ENCODE data around the gene ZNF837.
A peak's percentile ranks its signal among the peaks of the same experiment; 100 is the strongest.
"Not testable (repeated sequence)": the region's sequence is repeated elsewhere in the genome, so short reads cannot be mapped to it uniquely, and the experiment has no call there.

Gene ZNF837

DNA sequence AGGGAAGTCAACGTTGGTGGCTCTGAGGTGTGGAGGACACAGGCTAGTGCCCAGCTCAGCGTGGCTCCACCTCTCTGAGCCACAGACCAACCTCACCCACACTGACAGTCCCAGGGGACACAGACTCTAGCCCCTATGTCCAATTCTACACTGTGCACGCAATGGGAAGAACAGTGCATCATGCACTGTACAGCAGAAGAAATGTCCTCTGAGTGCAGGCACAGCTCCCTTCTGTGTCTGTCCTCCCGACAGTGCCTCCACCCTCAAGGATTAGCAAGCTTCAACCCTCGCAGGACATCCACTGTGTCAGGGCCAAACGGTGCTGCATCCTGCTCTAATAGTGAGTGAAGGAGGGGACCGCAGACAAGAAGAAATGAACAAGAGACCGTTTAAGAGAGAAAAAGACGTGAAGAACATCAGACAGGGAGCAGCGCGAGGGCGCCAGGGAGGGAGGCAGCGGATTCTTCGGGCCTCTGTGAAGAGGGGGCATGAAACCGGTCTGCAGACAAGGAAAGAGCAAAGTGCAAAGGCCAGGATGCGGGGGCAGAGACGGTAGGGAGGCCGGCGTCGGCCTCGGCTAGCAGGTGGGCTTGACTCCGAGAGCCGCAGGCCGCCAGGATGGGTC, 681 bp downstream of the ZNF837 start:
- no peaks in the 10 kb centered on the region for H3K36me3 ChIP-seq (ENCODE audit: control insufficient read depth, insufficient read depth, low read length)
- H3K9ac ChIP-seq (ENCODE audit: low read depth, low read length), result peak overlapping the region; percentile 90
- H3K4me3 ChIP-seq (ENCODE audit: low read depth, low read length), result peak overlapping the region; percentile 92
- H3K4me1 ChIP-seq (ENCODE audit: control insufficient read depth, insufficient read depth, low read length), result peaks cover 3% of the 10 kb centered on the region
- H3K27me3 ChIP-seq (ENCODE audit: control insufficient read depth, insufficient read depth, low read length), result no peaks in the 10 kb centered on the region
- H3K9me3 ChIP-seq (ENCODE audit: control insufficient read depth, insufficient read depth, low read length), result no peaks in the 10 kb centered on the region

DNA sequence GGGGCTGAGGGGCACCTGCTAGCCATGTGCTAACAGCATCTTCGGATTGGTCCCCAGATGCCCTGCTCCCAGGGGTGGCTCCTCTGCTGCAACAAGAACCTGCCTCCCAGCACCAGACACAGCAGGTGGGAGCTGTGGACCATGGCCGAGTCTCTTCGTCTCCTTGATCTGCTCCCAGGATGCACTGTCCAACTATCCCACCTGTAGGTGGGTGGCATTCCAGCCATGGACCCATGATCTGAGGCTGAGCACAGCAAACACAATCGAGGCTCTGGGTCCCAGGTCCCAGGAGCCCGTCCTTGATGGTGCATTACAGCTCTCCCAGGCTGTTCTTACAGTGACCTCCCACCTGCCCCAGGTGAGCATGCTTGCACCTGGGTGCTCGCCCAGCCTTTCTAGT, 1.6 kb downstream of the ZNF837 start:
- Histone ChIP-seq H3K36me3 (ENCODE audit: control insufficient read depth, insufficient read depth, low read length) (no peaks in the 10 kb centered on the region), H3K27me3 (ENCODE audit: control insufficient read depth, insufficient read depth, low read length) (no peaks in the 10 kb centered on the region), H3K9ac (ENCODE audit: low read depth, low read length) (no peak overlapping the region), H3K9me3 (ENCODE audit: control insufficient read depth, insufficient read depth, low read length) (no peaks in the 10 kb centered on the region), H3K4me3 (ENCODE audit: low read depth, low read length) (no peak overlapping the region), H3K4me1 (ENCODE audit: control insufficient read depth, insufficient read depth, low read length) (peaks cover 3% of the 10 kb centered on the region)

- H3K27me3 ChIP-seq (ENCODE audit: control insufficient read depth, insufficient read depth, low read length); H3K4me1 ChIP-seq (ENCODE audit: control insufficient read depth, insufficient read depth, low read length); H3K9ac ChIP-seq (ENCODE audit: low read depth, low read length); H3K9me3 ChIP-seq (ENCODE audit: control insufficient read depth, insufficient read depth, low read length); H3K4me3 ChIP-seq (ENCODE audit: low read depth, low read length); H3K36me3 ChIP-seq (ENCODE audit: control insufficient read depth, insufficient read depth, low read length): not testable (repeated sequence)
Observed at GRCh38 chr19:58376724-58377123, 4.1 kb downstream of the ZNF837 start.

DNA sequence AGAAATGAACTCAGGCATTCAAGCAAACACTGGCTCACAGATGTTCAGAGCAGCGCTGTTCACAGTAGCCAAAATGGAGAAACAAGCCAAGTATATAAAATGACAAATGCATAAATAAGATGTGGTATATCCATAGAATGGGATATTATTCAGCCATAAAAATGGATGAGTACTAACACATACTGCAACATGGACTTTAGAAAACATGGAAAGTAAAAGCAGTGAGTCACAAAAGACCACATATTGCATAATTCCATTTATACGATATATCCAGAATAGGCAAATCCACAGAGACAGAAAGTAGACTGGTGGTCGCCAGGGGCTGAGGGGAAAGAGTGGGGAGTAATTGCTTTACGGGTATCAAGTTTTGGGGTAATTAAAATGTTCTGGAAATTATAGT, 6.6 kb downstream of the ZNF837 start:
- Histone ChIP-seq H3K9me3 (ENCODE audit: control insufficient read depth, insufficient read depth, low read length) (no peaks in the 10 kb centered on the region), H3K4me1 (ENCODE audit: control insufficient read depth, insufficient read depth, low read length) (no peaks in the 10 kb centered on the region), H3K4me3 (ENCODE audit: low read depth, low read length) (no peak overlapping the region), H3K36me3 (ENCODE audit: control insufficient read depth, insufficient read depth, low read length) (no peaks in the 10 kb centered on the region), H3K27me3 (ENCODE audit: control insufficient read depth, insufficient read depth, low read length) (no peaks in the 10 kb centered on the region), H3K9ac (ENCODE audit: low read depth, low read length) (no peak overlapping the region)

DNA sequence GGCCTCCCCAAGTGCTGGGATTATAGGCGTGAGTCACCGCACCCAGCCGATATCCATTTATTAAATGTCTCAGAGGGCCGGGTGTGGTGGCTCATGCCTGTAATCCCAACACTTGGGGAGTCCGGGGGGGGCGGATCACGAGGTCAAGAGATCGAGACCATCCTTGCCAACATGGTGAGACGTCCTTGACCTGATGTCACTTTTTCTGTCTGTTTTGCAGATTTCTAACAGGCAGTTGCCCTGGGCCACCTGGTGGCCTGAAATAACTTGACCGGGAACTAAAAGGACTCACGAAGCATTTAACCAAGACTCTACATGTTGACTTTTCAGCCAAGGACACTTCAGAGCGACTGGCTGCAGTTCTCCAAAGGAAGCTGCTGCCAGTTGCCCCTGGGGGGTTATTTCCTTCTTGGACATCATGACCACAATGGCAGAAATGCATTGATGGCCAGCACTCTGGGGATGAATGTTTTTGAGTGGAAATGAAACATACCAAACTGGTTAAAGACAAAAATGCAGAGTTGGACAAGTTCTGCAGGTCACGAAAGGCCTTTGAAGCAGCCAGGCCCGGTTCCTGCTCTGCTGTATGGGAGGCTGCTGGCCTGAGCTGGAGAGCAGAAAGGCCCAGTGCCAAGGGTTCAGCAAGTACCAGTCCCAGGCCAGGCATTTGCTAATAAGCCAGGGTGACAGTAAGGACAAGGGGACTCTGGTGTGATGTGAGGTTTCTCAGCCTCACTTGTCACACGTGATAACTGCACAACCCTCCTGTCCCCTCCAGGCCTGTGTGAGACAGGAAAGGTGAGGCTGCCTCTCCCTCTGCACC, 8.3 kb downstream of the ZNF837 start:
- H3K4me3 ChIP-seq (ENCODE audit: low read depth, low read length), result no peak overlapping the region
- no peaks in the 10 kb centered on the region for H3K9me3 ChIP-seq (ENCODE audit: control insufficient read depth, insufficient read depth, low read length)
- H3K4me1 ChIP-seq (ENCODE audit: control insufficient read depth, insufficient read depth, low read length), result no peaks in the 10 kb centered on the region
- H3K9ac ChIP-seq (ENCODE audit: low read depth, low read length), result no peak overlapping the region
- no peaks in the 10 kb centered on the region for H3K36me3 ChIP-seq (ENCODE audit: control insufficient read depth, insufficient read depth, low read length)
- H3K27me3 ChIP-seq (ENCODE audit: control insufficient read depth, insufficient read depth, low read length), result no peaks in the 10 kb centered on the region

- Histone ChIP-seq H3K9me3 (ENCODE audit: control insufficient read depth, insufficient read depth, low read length) (no peaks in the 10 kb centered on the region), H3K9ac (ENCODE audit: low read depth, low read length) (no peak overlapping the region), H3K36me3 (ENCODE audit: control insufficient read depth, insufficient read depth, low read length) (no peaks in the 10 kb centered on the region), H3K4me3 (ENCODE audit: low read depth, low read length) (no peak overlapping the region), H3K4me1 (ENCODE audit: control insufficient read depth, insufficient read depth, low read length) (no peaks in the 10 kb centered on the region), H3K27me3 (ENCODE audit: control insufficient read depth, insufficient read depth, low read length) (no peaks in the 10 kb centered on the region)
Observed at GRCh38 chr19:58368561-58369360, 12.1 kb downstream of the ZNF837 start.

DNA sequence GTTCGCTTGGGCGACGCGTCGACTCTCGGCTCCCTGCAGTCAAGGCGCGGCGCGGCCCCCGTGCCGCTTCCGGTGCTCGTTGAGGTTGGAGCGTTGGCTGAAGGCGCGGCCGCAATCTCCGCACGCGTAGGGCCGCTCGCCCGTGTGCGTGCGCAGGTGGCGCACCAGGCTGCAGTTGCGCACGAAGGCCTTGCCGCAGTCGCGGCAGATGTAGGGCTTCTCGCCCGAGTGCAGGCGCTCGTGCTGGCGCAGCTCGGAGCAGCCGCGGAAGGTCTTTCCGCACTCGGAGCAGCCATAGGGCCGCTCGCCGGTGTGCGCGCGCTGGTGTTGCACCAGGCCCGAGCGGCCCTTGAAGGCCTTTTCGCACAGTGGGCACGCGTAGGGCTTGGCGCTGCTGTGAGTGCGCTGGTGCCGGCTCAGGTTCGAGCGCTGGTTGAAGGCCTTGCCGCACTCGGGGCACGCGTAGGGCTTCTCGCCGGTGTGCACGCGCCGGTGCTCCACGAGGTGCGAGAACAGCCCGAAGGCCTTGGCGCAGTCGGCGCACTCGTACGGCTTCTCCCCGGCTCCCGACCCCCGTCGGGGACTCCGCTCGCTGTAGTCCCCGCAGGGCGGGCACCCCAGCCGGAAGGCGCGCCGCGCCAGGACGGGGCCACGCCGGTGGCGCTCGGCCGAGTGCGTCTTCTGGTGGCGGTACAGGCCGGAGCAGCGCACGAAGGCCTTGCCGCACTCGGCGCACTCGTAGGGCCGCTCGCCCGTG, 13.0 kb downstream of the ZNF837 start:
- no peaks in the 10 kb centered on the region for H3K36me3 ChIP-seq (ENCODE audit: control insufficient read depth, insufficient read depth, low read length)
- no peaks in the 10 kb centered on the region for H3K4me1 ChIP-seq (ENCODE audit: control insufficient read depth, insufficient read depth, low read length)
- H3K27me3 ChIP-seq (ENCODE audit: control insufficient read depth, insufficient read depth, low read length), result no peaks in the 10 kb centered on the region
- H3K4me3 ChIP-seq (ENCODE audit: low read depth, low read length), result no peak overlapping the region
- no peak overlapping the region for H3K9ac ChIP-seq (ENCODE audit: low read depth, low read length)
- no peaks in the 10 kb centered on the region for H3K9me3 ChIP-seq (ENCODE audit: control insufficient read depth, insufficient read depth, low read length)

DNA sequence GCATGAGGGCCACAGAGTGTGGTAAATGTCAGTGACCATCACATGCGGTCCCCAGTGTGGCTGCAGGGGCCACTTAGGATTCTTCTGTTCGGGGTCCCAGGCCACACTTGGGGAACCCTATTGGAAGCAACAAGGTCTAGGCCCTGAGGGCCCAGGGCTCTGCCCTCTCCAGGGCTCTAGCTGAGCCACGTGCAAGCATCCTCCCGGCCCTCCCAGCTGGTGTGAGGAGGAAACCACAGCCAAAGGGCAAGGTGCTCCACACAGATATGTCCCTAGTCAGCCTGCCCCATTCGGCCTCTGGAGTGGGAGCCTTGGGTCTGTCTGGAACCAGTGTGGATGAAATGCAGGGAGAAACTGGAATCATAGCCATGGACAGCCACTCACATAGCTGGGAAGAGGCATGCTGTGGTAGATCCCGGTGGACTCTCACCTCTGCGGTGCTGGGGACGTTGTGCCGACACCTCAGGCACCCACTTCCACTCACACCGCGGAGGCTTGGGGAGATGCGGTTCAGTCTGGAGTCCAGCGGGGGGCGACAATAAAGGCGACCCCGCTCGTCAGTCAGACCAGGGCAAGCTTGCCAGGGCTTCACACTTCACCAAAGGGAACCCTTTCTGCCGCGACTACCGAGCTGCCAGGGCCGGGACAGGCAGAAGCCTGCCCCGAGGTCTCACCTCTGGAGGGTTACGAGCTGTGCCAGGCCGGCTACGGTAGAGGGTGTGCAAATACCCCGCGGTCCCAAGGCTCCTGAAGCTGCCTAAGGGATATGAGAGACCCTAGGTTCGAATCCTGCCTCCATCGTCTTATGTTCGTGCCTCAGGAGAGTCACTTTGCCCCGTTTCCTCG, 14.0 kb downstream of the ZNF837 start:
- Histone ChIP-seq H3K9ac (ENCODE audit: low read depth, low read length) (no peak overlapping the region), H3K36me3 (ENCODE audit: control insufficient read depth, insufficient read depth, low read length) (no peaks in the 10 kb centered on the region), H3K4me3 (ENCODE audit: low read depth, low read length) (no peak overlapping the region), H3K9me3 (ENCODE audit: control insufficient read depth, insufficient read depth, low read length) (no peaks in the 10 kb centered on the region), H3K4me1 (ENCODE audit: control insufficient read depth, insufficient read depth, low read length) (no peaks in the 10 kb centered on the region), H3K27me3 (ENCODE audit: control insufficient read depth, insufficient read depth, low read length) (no peaks in the 10 kb centered on the region)

GRCh38 chr19:58364146-58364545, 16.7 kb downstream of the ZNF837 start:
- no peaks in the 10 kb centered on the region for H3K9me3 ChIP-seq (ENCODE audit: control insufficient read depth, insufficient read depth, low read length)
- H3K4me1 ChIP-seq (ENCODE audit: control insufficient read depth, insufficient read depth, low read length), result no peaks in the 10 kb centered on the region
- no peak overlapping the region for H3K4me3 ChIP-seq (ENCODE audit: low read depth, low read length)
- no peak overlapping the region for H3K9ac ChIP-seq (ENCODE audit: low read depth, low read length)
- no peaks in the 10 kb centered on the region for H3K27me3 ChIP-seq (ENCODE audit: control insufficient read depth, insufficient read depth, low read length)
- no peaks in the 10 kb centered on the region for H3K36me3 ChIP-seq (ENCODE audit: control insufficient read depth, insufficient read depth, low read length)

DNA sequence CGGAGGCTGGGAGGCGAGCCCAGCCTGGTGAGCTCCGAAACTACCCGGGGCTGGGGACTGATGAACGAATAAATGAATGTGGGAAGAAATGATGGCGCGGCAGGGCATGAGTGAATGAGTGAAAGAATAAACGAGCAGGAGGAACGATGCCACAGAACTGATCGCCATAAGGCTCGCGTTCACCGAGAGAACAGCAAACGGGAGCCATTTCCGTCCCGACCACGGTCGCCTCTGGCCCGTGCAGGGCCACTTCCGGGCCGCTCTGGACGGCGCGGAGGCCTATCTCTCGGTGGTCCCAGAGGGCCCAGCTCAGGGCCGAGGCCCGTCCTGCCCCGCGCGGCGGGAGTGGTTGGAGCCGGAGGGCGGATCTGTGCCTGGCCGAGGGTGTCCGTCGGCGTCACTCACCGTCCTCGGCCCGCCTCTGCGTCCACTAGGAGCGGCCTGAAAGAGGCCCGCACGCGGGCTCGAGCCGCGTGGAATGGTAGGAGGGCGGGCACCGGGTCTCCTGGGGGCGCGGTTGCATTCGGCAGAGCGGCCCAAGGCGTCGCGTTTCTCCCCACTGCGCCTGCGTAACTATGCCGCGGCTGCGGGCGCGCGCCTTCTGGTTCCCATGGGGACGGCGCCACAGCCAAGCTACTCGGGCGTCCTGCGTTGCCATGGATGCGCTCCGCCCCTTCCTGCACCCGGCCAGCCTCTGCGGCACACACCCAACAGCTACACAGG, 18.4 kb downstream of the ZNF837 start, which contains the start of gene ZNF497:
Gene ZNF497, minus strand, starts transcription at position 480 of the 723 bp plus-strand sequence. CDS start 5,116 bp downstream, outside the sequence.
- Histone ChIP-seq H3K4me1 (ENCODE audit: control insufficient read depth, insufficient read depth, low read length) (no peaks in the 10 kb centered on the region), H3K36me3 (ENCODE audit: control insufficient read depth, insufficient read depth, low read length) (no peaks in the 10 kb centered on the region), H3K27me3 (ENCODE audit: control insufficient read depth, insufficient read depth, low read length) (no peaks in the 10 kb centered on the region), H3K9me3 (ENCODE audit: control insufficient read depth, insufficient read depth, low read length) (no peaks in the 10 kb centered on the region), H3K9ac (ENCODE audit: low read depth, low read length) (peak within 1 kb of the TSS; percentile 91), H3K4me3 (ENCODE audit: low read depth, low read length) (peak within 1 kb of the TSS; percentile 98)

Measured in iPS-15b (cell line).